WTC11 (cell line): ENCODE results near the gene USP10. TPM values are rescaled to one million over a fixed set of nuclear protein-coding genes. Genes with fewer than 3 reads are reported as not detected.
A peak's percentile ranks its signal among the peaks of the same experiment; 100 is the strongest.

Experiments used
- ATAC-seq: fragments of 200-7000 bp; cut with Tn5 transposase; 2 replicates; pipeline ENCODE4 v1.10.0; 2021; ENCODE audit warnings: mild to moderate bottlenecking, moderate library complexity
- CTCF ChIA-PET: fragments of 300-600 bp; sonication (Branson Sonifier 250); formaldehyde crosslinking; loops from one replicate; lab custom pipeline; 2021; ENCODE audit warnings: antibody characterized with exemption; lab: Charles Lee
- POLR2A ChIA-PET: fragments of 350-600 bp; sonication (Branson Sonifier 250); formaldehyde crosslinking; loops from one replicate; lab custom pipeline; 2021; ENCODE audit warnings: antibody characterized with exemption; lab: Charles Lee
- DNase-seq: peaks from one replicate; pipeline ENCODE4 v3.0.0; 2021; ENCODE audit warnings: low spot score
- H3K27ac Mint-ChIP-seq: 2 replicates; pipeline ENCODE4 v1.8.0; 2021; ENCODE audit warnings: mixed read lengths
- H3K27me3 Mint-ChIP-seq: 2 replicates; pipeline ENCODE4 v1.8.0; 2021; ENCODE audit warnings: low read depth, mild to moderate bottlenecking, moderate library complexity, mixed read lengths
- H3K36me3 Mint-ChIP-seq: 2 replicates; pipeline ENCODE4 v1.8.0; 2021; ENCODE audit warnings: mixed read lengths
- H3K4me1 Mint-ChIP-seq: 2 replicates; pipeline ENCODE4 v1.8.0; 2022; ENCODE audit warnings: mixed read lengths
- H3K4me3 Mint-ChIP-seq: 2 replicates; pipeline ENCODE4 v1.8.0; 2021; ENCODE audit warnings: mild to moderate bottlenecking, moderate library complexity, mixed read lengths
- H3K9me3 Mint-ChIP-seq: 2 replicates; pipeline ENCODE4 v1.8.0; 2021; ENCODE audit warnings: mixed read lengths
- CBFB ChIP-seq: sonication (generic); formaldehyde crosslinking; IDR thresholded peaks from 2 replicates; pipeline ENCODE4 v1.8.1; 2022; ENCODE audit warnings: mild to moderate bottlenecking, low read depth, missing genetic modification reagents
- CDX4 ChIP-seq: fragments of 250-450 bp; sonication (Bioruptor Pico); IDR thresholded peaks from 2 replicates; pipeline ENCODE4 v1.9.0; 2021; ENCODE audit warnings: moderate library complexity, mild to moderate bottlenecking, inconsistent platforms, borderline replicate concordance
- CREB1 ChIP-seq: sonication (generic); formaldehyde crosslinking; IDR thresholded peaks from 2 replicates; pipeline ENCODE4 v1.8.0; 2023; ENCODE audit warnings: mild to moderate bottlenecking, missing genetic modification reagents
- ERG ChIP-seq: fragments of 250-450 bp; sonication (Bioruptor Pico); IDR thresholded peaks from 2 replicates; pipeline ENCODE4 v1.8.0; 2021; ENCODE audit warnings: mild to moderate bottlenecking
- FOXP4 ChIP-seq: sonication (generic); formaldehyde crosslinking; IDR thresholded peaks from 2 replicates; pipeline ENCODE4 v1.8.0; 2022; ENCODE audit warnings: mild to moderate bottlenecking, missing genetic modification reagents
- HMGXB4 ChIP-seq: sonication (generic); formaldehyde crosslinking; IDR thresholded peaks from 2 replicates; pipeline ENCODE4 v1.8.1; 2023; ENCODE audit warnings: mild to moderate bottlenecking, moderate library complexity, missing genetic modification reagents
- JUN ChIP-seq: sonication (generic); formaldehyde crosslinking; IDR thresholded peaks from 2 replicates; pipeline ENCODE4 v1.8.0; 2023; ENCODE audit warnings: mild to moderate bottlenecking, missing genetic modification reagents
- KAT7 ChIP-seq: sonication (generic); formaldehyde crosslinking; IDR thresholded peaks from 2 replicates; pipeline ENCODE4 v1.8.1; 2023; ENCODE audit warnings: missing genetic modification reagents, mild to moderate bottlenecking, borderline replicate concordance
- NR1H2 ChIP-seq: sonication (generic); formaldehyde crosslinking; IDR thresholded peaks from 2 replicates; pipeline ENCODE4 v1.9.0; 2021; ENCODE audit warnings: mild to moderate bottlenecking, moderate library complexity, missing genetic modification reagents
- NR3C1 ChIP-seq: sonication (generic); formaldehyde crosslinking; conservative IDR thresholded peaks from 2 replicates; pipeline ENCODE4 v1.8.1; 2023; ENCODE audit warnings: low read depth, mild to moderate bottlenecking, missing genetic modification reagents
- ZNF281 ChIP-seq: sonication (generic); formaldehyde crosslinking; IDR thresholded peaks from 2 replicates; pipeline ENCODE4 v1.8.0; 2023; ENCODE audit warnings: mild to moderate bottlenecking, missing genetic modification reagents
- ZNF396 ChIP-seq: fragments of 250-450 bp; sonication (Bioruptor Pico); IDR thresholded peaks from 2 replicates; pipeline ENCODE4 v1.8.0; 2021; ENCODE audit warnings: mild to moderate bottlenecking, moderate library complexity, borderline replicate concordance
- ZNF423 ChIP-seq: fragments of 250-450 bp; sonication (Bioruptor Pico); IDR thresholded peaks from 2 replicates; pipeline ENCODE4 v2.1.2; 2022; ENCODE audit warnings: mild to moderate bottlenecking, moderate library complexity
- ZNF512 ChIP-seq: sonication (generic); formaldehyde crosslinking; IDR thresholded peaks from 2 replicates; pipeline ENCODE4 v1.8.1; 2022; ENCODE audit warnings: missing genetic modification reagents, borderline replicate concordance
- ZNF532 ChIP-seq: fragments of 250-450 bp; sonication (Bioruptor Pico); IDR thresholded peaks from 2 replicates; pipeline ENCODE4 v1.9.0; 2021; ENCODE audit warnings: mild to moderate bottlenecking, borderline replicate concordance
- ZNF671 ChIP-seq: fragments of 250-450 bp; sonication (Bioruptor Pico); IDR thresholded peaks from 2 replicates; pipeline ENCODE4 v1.8.0; 2021; ENCODE audit warnings: mild to moderate bottlenecking
- total RNA-seq: library from RNA; stranded (reverse); gene quantifications from 3 replicates; pipeline ENCODE4 v1.2.3, GENCODE V29; 2021

Gene USP10
- total RNA-seq, 1 experiment from 2014 or later: 138 TPM

GRCh38 chr16:84820305-84820684 lies 120.5 kb downstream of the USP10 start (continued):
- no peak for TF ChIP-seq NR1H2 (CRISPR knock-in tag)
- TF ChIP-seq ERG (CRISPR knock-in tag): no peak
- no peak for TF ChIP-seq FOXP4 (CRISPR knock-in tag)
- no peak for TF ChIP-seq CBFB (CRISPR knock-in tag)
- no peak for TF ChIP-seq NR3C1 (CRISPR knock-in tag)
- no peak for TF ChIP-seq ZNF423 (CRISPR knock-in tag)
- no peak for TF ChIP-seq ZNF532 (CRISPR knock-in tag)
- no peak for TF ChIP-seq HMGXB4 (CRISPR knock-in tag)

- POLR2A ChIA-PET: no interaction called here
- Mint-ChIP-seq H3K27ac (no peak overlapping the region), H3K9me3 (peaks cover 3% of the 10 kb centered on the region; the same call in 1 of the 2 replicates), H3K27me3 (peaks cover 50% of the 10 kb centered on the region), H3K4me1 (peaks cover 14% of the 10 kb centered on the region), H3K36me3 (no peaks in the 10 kb centered on the region), H3K4me3 (peak overlapping the region; percentile 80; the same call in 1 of the 2 replicates)
- CTCF ChIA-PET: interaction anchor here (1.3 to 2.6 kb wide), 2 partner anchors 82 to 288 kb away, joined by 3 to 11 read pairs; no protein-coding TSS in a partner anchor
- DNase-seq: no peak
- no peak for ATAC-seq
- no peak for TF ChIP-seq JUN
- TF ChIP-seq ZNF281 (CRISPR knock-in tag): no peak
- TF ChIP-seq ZNF512 (CRISPR knock-in tag): no peak
- no peak for TF ChIP-seq CDX4
- no peak for TF ChIP-seq KAT7 (CRISPR knock-in tag)
- TF ChIP-seq ZNF396 (CRISPR knock-in tag): no peak
- TF ChIP-seq CREB1 (CRISPR knock-in tag): no peak
- TF ChIP-seq ZNF671 (CRISPR knock-in tag): no peak
Measured at GRCh38 chr16:84820771-84821170, 121.0 kb downstream of the USP10 start.
